Measurements from ENCODE around the gene MANSC1.

Gene MANSC1

GRCh38 chr12:12349711-12350665 is at the start of gene MANSC1:
Gene MANSC1 (minus strand): TSS chr12:12350242. CDS start chr12:12343314, 6,928 bp downstream.
- Mint-ChIP-seq H3K4me3 (peak within 1 kb of the TSS; percentile 69), H3K36me3 (no peaks in the 10 kb centered on the region), H3K27ac (peak within 1 kb of the TSS; percentile 59), H3K4me1 (peaks cover 37% of the 10 kb centered on the region), H3K27me3 (no peaks in the 10 kb centered on the region), H3K9me3 (no peaks in the 10 kb centered on the region)
- CTCF ChIA-PET = interaction anchor here (0.5 to 3.7 kb wide), 5 partner anchors 8 to 185 kb away, joined by 3 to 18 read pairs (median 5); partner anchors contain the start of gene BORCS5
- DNase-seq = peak; percentile 73

GRCh38 chr12:12399161-12399560 is 49.1 kb upstream of the MANSC1 start:
- H3K27me3 Mint-ChIP-seq = no peaks in the 10 kb centered on the region
- CTCF ChIA-PET = interaction anchor here (0.9 to 1.8 kb wide), 3 partner anchors 19 to 306 kb away, joined by 3 to 4 read pairs (median 4); no protein-coding TSS in a partner anchor
- H3K4me3 Mint-ChIP-seq = no peak overlapping the region
- DNase-seq = no peak
- H3K9me3 Mint-ChIP-seq = no peaks in the 10 kb centered on the region
- H3K4me1 Mint-ChIP-seq = peaks cover 15% of the 10 kb centered on the region
- peaks cover 35% of the 10 kb centered on the region for H3K36me3 Mint-ChIP-seq
- H3K27ac Mint-ChIP-seq = no peak overlapping the region

GRCh38 chr12:12398026-12398859 is 48.2 kb upstream of the MANSC1 start:
- CTCF ChIA-PET = interaction anchor here (0.8 to 1.8 kb wide), 5 partner anchors 9 to 77 kb away, joined by 3 to 4 read pairs (median 4); no protein-coding TSS in a partner anchor
- H3K27me3 Mint-ChIP-seq = no peaks in the 10 kb centered on the region
- no peak overlapping the region for H3K27ac Mint-ChIP-seq
- H3K4me3 Mint-ChIP-seq = no peak overlapping the region
- peaks cover 30% of the 10 kb centered on the region for H3K36me3 Mint-ChIP-seq
- DNase-seq = no peak
- H3K9me3 Mint-ChIP-seq = no peaks in the 10 kb centered on the region
- peaks cover 6% of the 10 kb centered on the region for H3K4me1 Mint-ChIP-seq

- CTCF ChIA-PET = interaction anchor here (0.7 to 1.8 kb wide), 2 partner anchors 11 to 78 kb away, joined by 4 read pairs; no protein-coding TSS in a partner anchor
- no peak for DNase-seq
- Mint-ChIP-seq H3K27me3 (no peaks in the 10 kb centered on the region), H3K4me3 (no peak overlapping the region), H3K27ac (no peak overlapping the region), H3K4me1 (peaks cover 2% of the 10 kb centered on the region), H3K36me3 (peaks cover 29% of the 10 kb centered on the region), H3K9me3 (no peaks in the 10 kb centered on the region)
Measured at GRCh38 chr12:12397184-12397583, 47.1 kb upstream of the MANSC1 start.

GRCh38 chr12:12396694-12397093 is 46.7 kb upstream of the MANSC1 start:
- no peak for DNase-seq
- Mint-ChIP-seq H3K27ac (no peak overlapping the region), H3K27me3 (no peaks in the 10 kb centered on the region), H3K36me3 (peaks cover 27% of the 10 kb centered on the region), H3K9me3 (no peaks in the 10 kb centered on the region), H3K4me3 (no peak overlapping the region), H3K4me1 (peaks cover 2% of the 10 kb centered on the region)
- CTCF ChIA-PET = no interaction called here

- Mint-ChIP-seq H3K4me1 (peaks cover 3% of the 10 kb centered on the region), H3K36me3 (peaks cover 36% of the 10 kb centered on the region), H3K4me3 (no peak overlapping the region), H3K27me3 (no peaks in the 10 kb centered on the region), H3K9me3 (no peaks in the 10 kb centered on the region), H3K27ac (no peak overlapping the region)
- DNase-seq = no peak
- CTCF ChIA-PET = no interaction called here
Measured at GRCh38 chr12:12393171-12393570, 43.1 kb upstream of the MANSC1 start.

- peaks cover 36% of the 10 kb centered on the region for H3K36me3 Mint-ChIP-seq
- H3K4me3 Mint-ChIP-seq = no peak overlapping the region
- H3K4me1 Mint-ChIP-seq = peaks cover 8% of the 10 kb centered on the region
- H3K27ac Mint-ChIP-seq = no peak overlapping the region
- no peak for DNase-seq
- no peaks in the 10 kb centered on the region for H3K27me3 Mint-ChIP-seq
- CTCF ChIA-PET = interaction anchor here (0.6 kb wide), 1 partner anchor 264 kb away, joined by 4 read pairs; no protein-coding TSS in a partner anchor
- no peaks in the 10 kb centered on the region for H3K9me3 Mint-ChIP-seq
Measured at GRCh38 chr12:12392413-12392812, 42.4 kb upstream of the MANSC1 start.

- H3K36me3 Mint-ChIP-seq = peaks cover 45% of the 10 kb centered on the region
- peak overlapping the region; percentile 42 for H3K27ac Mint-ChIP-seq
- no peak overlapping the region for H3K4me3 Mint-ChIP-seq
- H3K27me3 Mint-ChIP-seq = no peaks in the 10 kb centered on the region
- no peak for DNase-seq
- H3K4me1 Mint-ChIP-seq = peaks cover 43% of the 10 kb centered on the region
- peaks cover 5% of the 10 kb centered on the region for H3K9me3 Mint-ChIP-seq
- CTCF ChIA-PET = interaction anchor here (1.2 kb wide), 2 partner anchors 13 to 348 kb away, joined by 3 to 4 read pairs; no protein-coding TSS in a partner anchor
Measured at GRCh38 chr12:12387501-12387900, 37.5 kb upstream of the MANSC1 start.

GRCh38 chr12:12384571-12385340 is 34.7 kb upstream of the MANSC1 start:
- Mint-ChIP-seq H3K27ac (peak overlapping the region; percentile 94), H3K27me3 (no peaks in the 10 kb centered on the region), H3K9me3 (peaks cover 12% of the 10 kb centered on the region), H3K36me3 (peaks cover 51% of the 10 kb centered on the region), H3K4me3 (no peak overlapping the region), H3K4me1 (peaks cover 63% of the 10 kb centered on the region)
- CTCF ChIA-PET = interaction anchor here (0.6 to 2.0 kb wide), 7 partner anchors 10 to 179 kb away, joined by 3 to 9 read pairs (median 4); no protein-coding TSS in a partner anchor
- peak; percentile 82 for DNase-seq

- no peaks in the 10 kb centered on the region for H3K27me3 Mint-ChIP-seq
- no peak for DNase-seq
- H3K4me3 Mint-ChIP-seq = no peak overlapping the region
- peaks cover 12% of the 10 kb centered on the region for H3K9me3 Mint-ChIP-seq
- CTCF ChIA-PET = no interaction called here
- H3K27ac Mint-ChIP-seq = no peak overlapping the region
- H3K4me1 Mint-ChIP-seq = peaks cover 77% of the 10 kb centered on the region
- peaks cover 49% of the 10 kb centered on the region for H3K36me3 Mint-ChIP-seq
Measured at GRCh38 chr12:12381982-12382381, 31.9 kb upstream of the MANSC1 start.

- Mint-ChIP-seq H3K4me3 (no peak overlapping the region), H3K27ac (no peak overlapping the region), H3K9me3 (peaks cover 12% of the 10 kb centered on the region), H3K4me1 (peaks cover 77% of the 10 kb centered on the region), H3K27me3 (no peaks in the 10 kb centered on the region), H3K36me3 (peaks cover 52% of the 10 kb centered on the region)
- DNase-seq = no peak
- CTCF ChIA-PET = no interaction called here
Measured at GRCh38 chr12:12380949-12381593, 31.0 kb upstream of the MANSC1 start.

- Mint-ChIP-seq H3K36me3 (peaks cover 50% of the 10 kb centered on the region), H3K4me1 (peaks cover 68% of the 10 kb centered on the region), H3K27me3 (no peaks in the 10 kb centered on the region), H3K27ac (peak overlapping the region; percentile 92), H3K9me3 (peaks cover 12% of the 10 kb centered on the region), H3K4me3 (no peak overlapping the region)
- CTCF ChIA-PET = interaction anchor here (0.6 to 5.5 kb wide), 6 partner anchors 49 to 275 kb away, joined by 3 to 58 read pairs (median 6); partner anchors contain the start of gene DUSP16
- DNase-seq = peak; percentile 50
Measured at GRCh38 chr12:12379831-12380730, 30.0 kb upstream of the MANSC1 start.

Measured in activated naive CD4-positive, alpha-beta T cell treated with anti-CD3 and anti-CD28 coated beads, Interleukin-2, amount 10 ng/mL, durations not matched to agents 7 days and 5 days (primary cell).